Measurements from ENCODE around the gene EEIG2.
"Not testable (repeated sequence)": the region's sequence is repeated elsewhere in the genome, so short reads cannot be mapped to it uniquely, and the experiment has no call there.

EEIG2 gene

DNA sequence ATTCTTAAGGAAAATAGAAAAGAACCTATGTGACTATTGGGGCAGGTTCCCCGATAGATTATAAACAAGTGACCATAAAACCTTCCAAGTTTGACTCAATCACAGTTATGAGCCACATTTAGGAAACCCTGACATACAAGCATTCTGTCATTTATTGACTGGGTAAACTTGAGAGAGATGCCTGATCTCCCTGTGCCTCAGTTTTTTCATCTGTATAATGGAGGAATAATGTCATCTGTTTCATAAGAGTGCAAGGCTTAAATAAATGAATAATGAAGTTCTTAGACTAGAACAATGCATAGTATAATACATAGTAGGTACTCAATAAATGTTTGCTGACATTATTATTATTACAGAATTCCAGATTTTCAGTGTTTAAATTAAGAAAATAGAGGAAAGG, 18.9 kb upstream of the EEIG2 start:
- Histone ChIP-seq H3F3A (ENCODE audit: insufficient read depth, low read length) (no peaks in the 10 kb centered on the region), H3K9me3 (replicated peaks; ENCODE audit: insufficient read depth, low read length) (no peaks in the 10 kb centered on the region), H3K9me2 (replicated peaks; ENCODE audit: insufficient read depth, low read length) (no peaks in the 10 kb centered on the region), H3K4me1 (ENCODE audit: low read length) (no peaks in the 10 kb centered on the region), H3K4me2 (ENCODE audit: low read depth, low read length) (no peak overlapping the region), H3K4me3 (ENCODE audit: low read length) (no peak overlapping the region), H3K9ac (ENCODE audit: low read length) (no peak overlapping the region), H3K79me2 (ENCODE audit: low read length) (no peaks in the 10 kb centered on the region), H2AFZ (ENCODE audit: low read length) (no peak overlapping the region), H4K20me1 (ENCODE audit: insufficient read depth, low read length) (no peaks in the 10 kb centered on the region), H3K36me3 (replicated peaks; ENCODE audit: insufficient read depth, low read length) (no peaks in the 10 kb centered on the region), H3K27me3 (replicated peaks; ENCODE audit: insufficient read depth, low read length) (no peaks in the 10 kb centered on the region), H3K27ac (ENCODE audit: low read length) (no peak overlapping the region)
- no peak for DNase-seq
- TF ChIP-seq EZH2 (optimal IDR thresholded peaks at IDR 0.05; ENCODE audit: low read depth, low read length): no peak
- TF ChIP-seq, protein P1, sequence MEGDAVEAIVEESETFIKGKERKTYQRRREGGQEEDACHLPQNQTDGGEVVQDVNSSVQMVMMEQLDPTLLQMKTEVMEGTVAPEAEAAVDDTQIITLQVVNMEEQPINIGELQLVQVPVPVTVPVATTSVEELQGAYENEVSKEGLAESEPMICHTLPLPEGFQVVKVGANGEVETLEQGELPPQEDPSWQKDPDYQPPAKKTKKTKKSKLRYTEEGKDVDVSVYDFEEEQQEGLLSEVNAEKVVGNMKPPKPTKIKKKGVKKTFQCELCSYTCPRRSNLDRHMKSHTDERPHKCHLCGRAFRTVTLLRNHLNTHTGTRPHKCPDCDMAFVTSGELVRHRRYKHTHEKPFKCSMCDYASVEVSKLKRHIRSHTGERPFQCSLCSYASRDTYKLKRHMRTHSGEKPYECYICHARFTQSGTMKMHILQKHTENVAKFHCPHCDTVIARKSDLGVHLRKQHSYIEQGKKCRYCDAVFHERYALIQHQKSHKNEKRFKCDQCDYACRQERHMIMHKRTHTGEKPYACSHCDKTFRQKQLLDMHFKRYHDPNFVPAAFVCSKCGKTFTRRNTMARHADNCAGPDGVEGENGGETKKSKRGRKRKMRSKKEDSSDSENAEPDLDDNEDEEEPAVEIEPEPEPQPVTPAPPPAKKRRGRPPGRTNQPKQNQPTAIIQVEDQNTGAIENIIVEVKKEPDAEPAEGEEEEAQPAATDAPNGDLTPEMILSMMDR (IDR thresholded peaks at IDR 0.05; ENCODE audit: low read length): no peak
- TF ChIP-seq EZH2phosphoT487 (IDR thresholded peaks at IDR 0.05; ENCODE audit: low read length): no peak

DNA sequence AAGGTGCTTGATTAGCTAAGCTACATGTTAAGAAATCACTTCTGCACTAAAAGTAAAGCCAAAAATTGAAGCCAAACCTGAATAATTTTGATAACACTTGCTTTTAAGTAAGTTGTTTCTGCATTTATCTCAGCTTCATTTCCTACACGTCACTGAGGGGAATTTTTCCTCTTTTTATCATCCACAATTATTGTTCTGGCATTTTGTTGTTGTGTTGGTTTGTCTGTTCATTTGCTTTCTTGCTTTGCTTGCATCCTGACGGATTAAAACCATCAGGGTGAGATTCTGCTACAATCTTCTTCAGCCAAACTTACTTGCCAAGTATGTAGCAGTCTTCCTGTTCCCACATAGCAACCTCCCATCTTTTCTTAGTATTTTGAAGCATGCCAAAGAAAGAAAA, 18.0 kb upstream of the EEIG2 start:
- H3K4me1 ChIP-seq (ENCODE audit: low read length): no peaks in the 10 kb centered on the region

DNA sequence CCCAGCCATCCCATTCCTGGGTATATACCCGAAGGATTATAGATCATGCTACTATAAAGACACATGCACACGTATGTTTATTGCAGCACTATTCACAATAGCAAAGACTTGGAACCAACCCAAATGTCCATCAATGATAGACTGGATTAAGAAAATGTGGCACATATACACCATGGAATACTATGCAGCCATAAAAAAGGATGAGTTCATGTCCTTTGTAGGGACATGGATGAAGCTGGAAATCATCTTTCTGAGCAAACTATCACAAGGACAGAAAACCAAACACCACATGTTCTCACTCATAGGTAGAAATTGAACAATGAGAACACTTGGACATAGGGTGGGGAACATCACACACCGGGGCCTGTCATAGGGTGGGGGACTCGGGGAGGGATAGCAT, 12.4 kb upstream of the EEIG2 start:
- H3K4me3 ChIP-seq (ENCODE audit: low read length); H4K20me1 ChIP-seq (ENCODE audit: insufficient read depth, low read length); H3K27ac ChIP-seq (ENCODE audit: low read length); H3K27me3 ChIP-seq (replicated peaks; ENCODE audit: insufficient read depth, low read length); H3K9ac ChIP-seq (ENCODE audit: low read length); H3K36me3 ChIP-seq (replicated peaks; ENCODE audit: insufficient read depth, low read length); H3F3A ChIP-seq (ENCODE audit: insufficient read depth, low read length); H3K4me2 ChIP-seq (ENCODE audit: low read depth, low read length); H3K4me1 ChIP-seq (ENCODE audit: low read length); H3K9me2 ChIP-seq (replicated peaks; ENCODE audit: insufficient read depth, low read length); H3K79me2 ChIP-seq (ENCODE audit: low read length); H2AFZ ChIP-seq (ENCODE audit: low read length); H3K9me3 ChIP-seq (replicated peaks; ENCODE audit: insufficient read depth, low read length); DNase-seq: not testable (repeated sequence)

More for the DNA sequence above, 18.0 kb upstream of the EEIG2 start:
- no peak for DNase-seq
- no peak overlapping the region for H3K9ac ChIP-seq (ENCODE audit: low read length)
- H3F3A ChIP-seq (ENCODE audit: insufficient read depth, low read length): no peaks in the 10 kb centered on the region
- no peaks in the 10 kb centered on the region for H3K9me3 ChIP-seq (replicated peaks; ENCODE audit: insufficient read depth, low read length)
- H3K4me3 ChIP-seq (ENCODE audit: low read length): no peak overlapping the region
- no peaks in the 10 kb centered on the region for H3K79me2 ChIP-seq (ENCODE audit: low read length)
- H3K27me3 ChIP-seq (replicated peaks; ENCODE audit: insufficient read depth, low read length): no peaks in the 10 kb centered on the region
- H2AFZ ChIP-seq (ENCODE audit: low read length): no peak overlapping the region
- H4K20me1 ChIP-seq (ENCODE audit: insufficient read depth, low read length): no peaks in the 10 kb centered on the region
- H3K27ac ChIP-seq (ENCODE audit: low read length): no peak overlapping the region
- no peaks in the 10 kb centered on the region for H3K36me3 ChIP-seq (replicated peaks; ENCODE audit: insufficient read depth, low read length)
- H3K4me2 ChIP-seq (ENCODE audit: low read depth, low read length): no peak overlapping the region
- no peaks in the 10 kb centered on the region for H3K9me2 ChIP-seq (replicated peaks; ENCODE audit: insufficient read depth, low read length)
- TF ChIP-seq EZH2phosphoT487 (IDR thresholded peaks at IDR 0.05; ENCODE audit: low read length): no peak
- TF ChIP-seq, protein P1 (IDR thresholded peaks at IDR 0.05; ENCODE audit: low read length): no peak
- TF ChIP-seq EZH2 (optimal IDR thresholded peaks at IDR 0.05; ENCODE audit: low read depth, low read length): no peak

DNA sequence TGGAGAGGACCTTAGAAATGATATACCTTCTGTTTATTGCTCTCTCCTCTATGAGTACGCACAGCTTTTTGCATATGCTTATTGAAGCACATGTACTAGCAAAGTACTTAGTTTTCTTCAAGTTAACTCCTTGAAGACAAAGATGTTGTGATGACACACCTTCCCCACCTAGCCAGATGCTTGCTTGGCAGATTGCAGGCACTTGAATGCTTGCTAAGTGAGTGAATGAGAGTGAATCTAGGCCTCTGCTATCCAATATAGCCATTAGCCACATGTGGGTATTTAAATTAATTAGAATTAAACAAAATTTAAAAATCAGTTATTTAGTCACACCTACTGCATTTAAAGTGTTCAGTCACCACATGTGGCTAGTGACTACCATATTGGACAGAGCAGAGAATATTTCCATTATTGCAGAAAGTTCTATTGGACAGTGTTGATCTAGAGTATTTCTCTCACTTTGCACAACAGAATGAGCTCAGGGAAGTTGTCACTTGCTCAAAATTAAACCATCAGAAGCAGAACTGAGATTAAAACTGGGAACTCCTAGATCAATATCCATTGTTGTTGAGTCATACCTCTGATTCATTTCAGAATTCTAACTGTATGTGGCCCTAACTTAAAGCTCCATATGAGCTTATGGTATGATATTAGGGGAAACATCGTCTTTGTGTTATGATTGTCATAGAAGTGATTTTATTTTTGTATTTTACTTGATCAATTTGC, 8.6 kb upstream of the EEIG2 start:
- Histone ChIP-seq H3K36me3 (replicated peaks; ENCODE audit: insufficient read depth, low read length) (no peaks in the 10 kb centered on the region), H3K4me3 (ENCODE audit: low read length) (no peak overlapping the region), H2AFZ (ENCODE audit: low read length) (no peak overlapping the region), H3K79me2 (ENCODE audit: low read length) (no peaks in the 10 kb centered on the region), H3K9me2 (replicated peaks; ENCODE audit: insufficient read depth, low read length) (no peaks in the 10 kb centered on the region), H3K27me3 (replicated peaks; ENCODE audit: insufficient read depth, low read length) (no peaks in the 10 kb centered on the region), H3K4me1 (ENCODE audit: low read length) (no peaks in the 10 kb centered on the region), H3K9ac (ENCODE audit: low read length) (no peak overlapping the region), H3K27ac (ENCODE audit: low read length) (no peak overlapping the region), H3K4me2 (ENCODE audit: low read depth, low read length) (no peak overlapping the region), H3F3A (ENCODE audit: insufficient read depth, low read length) (no peaks in the 10 kb centered on the region), H3K9me3 (replicated peaks; ENCODE audit: insufficient read depth, low read length) (no peaks in the 10 kb centered on the region), H4K20me1 (ENCODE audit: insufficient read depth, low read length) (no peaks in the 10 kb centered on the region)
- no peak for DNase-seq
- TF ChIP-seq EZH2phosphoT487 (IDR thresholded peaks at IDR 0.05; ENCODE audit: low read length) (no peak), EZH2 (optimal IDR thresholded peaks at IDR 0.05; ENCODE audit: low read depth, low read length) (no peak)
- TF ChIP-seq, protein P1 (IDR thresholded peaks at IDR 0.05; ENCODE audit: low read length): no peak

All from MM.1S (cell line).